ENCODE data around the gene TRERF1.

DNA sequence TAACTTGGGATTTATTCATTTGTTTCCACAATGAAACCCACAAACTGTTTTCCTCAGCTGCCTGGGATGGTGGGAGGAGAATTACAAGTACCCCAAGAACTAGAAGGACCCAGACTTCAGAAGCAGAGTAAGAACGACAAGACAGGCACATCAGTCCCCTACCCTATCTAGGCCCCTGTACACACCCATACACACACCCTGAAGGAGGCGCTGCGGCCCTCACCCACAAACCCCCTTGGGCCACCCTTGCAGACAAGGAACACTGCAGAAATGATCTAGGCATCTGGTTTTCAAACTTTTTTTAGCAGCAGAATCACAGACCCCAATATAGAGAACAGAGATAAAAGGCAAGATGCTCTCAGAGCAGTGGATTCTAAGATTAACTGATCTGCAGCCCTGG, 55.0 kb downstream of the TRERF1 start:
- TF ChIP-seq CTCF (IDR thresholded peaks at IDR 0.05; ENCODE audit: control extremely low read depth in 1 of 3, insufficient read depth in 1 of 3, low read depth in 1 of 3, low read length in 3 of 3) (peak; percentile 53 to 76 (median 71); a peak in 3 of 4 replicates), CEBPB (IDR thresholded peaks at IDR 0.05; ENCODE audit: low read depth, low read length) (no peak), SIN3A (conservative IDR thresholded peaks at IDR 0.05 in 1 of 2, IDR thresholded peaks at IDR 0.05 in 1 of 2; ENCODE audit: low read depth in 1 of 2, low read length in 2 of 2) (no peak), POLR2A (IDR thresholded peaks at IDR 0.05; ENCODE audit: control extremely low read depth in 1 of 2, low read depth in 2 of 2, low read length in 2 of 2) (no peak), PHF8 (conservative IDR thresholded peaks at IDR 0.05; ENCODE audit: low read depth, low read length) (no peak), EZH2 (IDR thresholded peaks at IDR 0.05; ENCODE audit: low read depth, low read length, severe bottlenecking) (no peak)
- TF ChIP-seq, protein P1, sequence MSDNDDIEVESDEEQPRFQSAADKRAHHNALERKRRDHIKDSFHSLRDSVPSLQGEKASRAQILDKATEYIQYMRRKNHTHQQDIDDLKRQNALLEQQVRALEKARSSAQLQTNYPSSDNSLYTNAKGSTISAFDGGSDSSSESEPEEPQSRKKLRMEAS (IDR thresholded peaks at IDR 0.05) = no peak

Measured in H1 (cell line).